ENCODE measurements around the gene RPS6KA2.

- TF ChIP-seq POLR2AphosphoS5 (IDR thresholded peaks at IDR 0.05; ENCODE audit: low read depth) (no peak), GABPA (IDR thresholded peaks at IDR 0.05; ENCODE audit: low read depth) (no peak), SPI1 (IDR thresholded peaks at IDR 0.05; ENCODE audit: borderline replicate concordance, low read depth) (no peak)
- TF ChIP-seq, protein P1, sequence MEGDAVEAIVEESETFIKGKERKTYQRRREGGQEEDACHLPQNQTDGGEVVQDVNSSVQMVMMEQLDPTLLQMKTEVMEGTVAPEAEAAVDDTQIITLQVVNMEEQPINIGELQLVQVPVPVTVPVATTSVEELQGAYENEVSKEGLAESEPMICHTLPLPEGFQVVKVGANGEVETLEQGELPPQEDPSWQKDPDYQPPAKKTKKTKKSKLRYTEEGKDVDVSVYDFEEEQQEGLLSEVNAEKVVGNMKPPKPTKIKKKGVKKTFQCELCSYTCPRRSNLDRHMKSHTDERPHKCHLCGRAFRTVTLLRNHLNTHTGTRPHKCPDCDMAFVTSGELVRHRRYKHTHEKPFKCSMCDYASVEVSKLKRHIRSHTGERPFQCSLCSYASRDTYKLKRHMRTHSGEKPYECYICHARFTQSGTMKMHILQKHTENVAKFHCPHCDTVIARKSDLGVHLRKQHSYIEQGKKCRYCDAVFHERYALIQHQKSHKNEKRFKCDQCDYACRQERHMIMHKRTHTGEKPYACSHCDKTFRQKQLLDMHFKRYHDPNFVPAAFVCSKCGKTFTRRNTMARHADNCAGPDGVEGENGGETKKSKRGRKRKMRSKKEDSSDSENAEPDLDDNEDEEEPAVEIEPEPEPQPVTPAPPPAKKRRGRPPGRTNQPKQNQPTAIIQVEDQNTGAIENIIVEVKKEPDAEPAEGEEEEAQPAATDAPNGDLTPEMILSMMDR (IDR thresholded peaks at IDR 0.05; ENCODE audit: insufficient read depth, low read length) = no peak
- TF ChIP-seq, protein P2, sequence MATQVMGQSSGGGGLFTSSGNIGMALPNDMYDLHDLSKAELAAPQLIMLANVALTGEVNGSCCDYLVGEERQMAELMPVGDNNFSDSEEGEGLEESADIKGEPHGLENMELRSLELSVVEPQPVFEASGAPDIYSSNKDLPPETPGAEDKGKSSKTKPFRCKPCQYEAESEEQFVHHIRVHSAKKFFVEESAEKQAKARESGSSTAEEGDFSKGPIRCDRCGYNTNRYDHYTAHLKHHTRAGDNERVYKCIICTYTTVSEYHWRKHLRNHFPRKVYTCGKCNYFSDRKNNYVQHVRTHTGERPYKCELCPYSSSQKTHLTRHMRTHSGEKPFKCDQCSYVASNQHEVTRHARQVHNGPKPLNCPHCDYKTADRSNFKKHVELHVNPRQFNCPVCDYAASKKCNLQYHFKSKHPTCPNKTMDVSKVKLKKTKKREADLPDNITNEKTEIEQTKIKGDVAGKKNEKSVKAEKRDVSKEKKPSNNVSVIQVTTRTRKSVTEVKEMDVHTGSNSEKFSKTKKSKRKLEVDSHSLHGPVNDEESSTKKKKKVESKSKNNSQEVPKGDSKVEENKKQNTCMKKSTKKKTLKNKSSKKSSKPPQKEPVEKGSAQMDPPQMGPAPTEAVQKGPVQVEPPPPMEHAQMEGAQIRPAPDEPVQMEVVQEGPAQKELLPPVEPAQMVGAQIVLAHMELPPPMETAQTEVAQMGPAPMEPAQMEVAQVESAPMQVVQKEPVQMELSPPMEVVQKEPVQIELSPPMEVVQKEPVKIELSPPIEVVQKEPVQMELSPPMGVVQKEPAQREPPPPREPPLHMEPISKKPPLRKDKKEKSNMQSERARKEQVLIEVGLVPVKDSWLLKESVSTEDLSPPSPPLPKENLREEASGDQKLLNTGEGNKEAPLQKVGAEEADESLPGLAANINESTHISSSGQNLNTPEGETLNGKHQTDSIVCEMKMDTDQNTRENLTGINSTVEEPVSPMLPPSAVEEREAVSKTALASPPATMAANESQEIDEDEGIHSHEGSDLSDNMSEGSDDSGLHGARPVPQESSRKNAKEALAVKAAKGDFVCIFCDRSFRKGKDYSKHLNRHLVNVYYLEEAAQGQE (IDR thresholded peaks at IDR 0.05; ENCODE audit: insufficient replicate concordance, low read depth) = no peak
Measured at GRCh38 chr6:166443166-166443565, 183.9 kb downstream of the RPS6KA2 start.

Data from HL-60 (cell line).